Muscle layer of colon (tissue), 2 donors: ENCODE data around the gene PDCD4.

ENCODE experiments used
- H3K27ac ChIP-seq: one replicate; pipeline ENCODE4 v1.7.0; 2013; ENCODE audit warnings: low read depth, mild to moderate bottlenecking, low read length, moderate library complexity
- H3K27me3 ChIP-seq, 2 donors: one replicate each; pipeline ENCODE4 v1.7.0; 2013; ENCODE audit warnings: low read length in 2 of 2, mild to moderate bottlenecking in 2 of 2; ENCODE audit not compliant: insufficient read depth in 2 of 2, control insufficient read depth in 1 of 2
- H3K36me3 ChIP-seq: one replicate; pipeline ENCODE4 v1.7.0; 2013; ENCODE audit warnings: mild to moderate bottlenecking, low read length; ENCODE audit not compliant: insufficient read depth
- H3K4me1 ChIP-seq: one replicate; pipeline ENCODE4 v1.7.0; 2013; ENCODE audit warnings: mild to moderate bottlenecking, low read length; ENCODE audit not compliant: insufficient read depth
- H3K4me3 ChIP-seq, 2 donors: one replicate each; pipeline ENCODE4 v1.7.0; 2013; ENCODE audit warnings: low read length in 2 of 2, low read depth in 1 of 2, mild to moderate bottlenecking in 1 of 2, moderate library complexity in 1 of 2
- H3K9ac ChIP-seq: one replicate; pipeline ENCODE4 v1.7.0; 2013; ENCODE audit warnings: low read length
- H3K9me3 ChIP-seq: one replicate; pipeline ENCODE4 v1.7.0; 2013; ENCODE audit warnings: mild to moderate bottlenecking, low read length
- donor health status: abdominal sarcoma.
- donor health status: Adenocarcinoma of cecum.

PDCD4 gene

DNA sequence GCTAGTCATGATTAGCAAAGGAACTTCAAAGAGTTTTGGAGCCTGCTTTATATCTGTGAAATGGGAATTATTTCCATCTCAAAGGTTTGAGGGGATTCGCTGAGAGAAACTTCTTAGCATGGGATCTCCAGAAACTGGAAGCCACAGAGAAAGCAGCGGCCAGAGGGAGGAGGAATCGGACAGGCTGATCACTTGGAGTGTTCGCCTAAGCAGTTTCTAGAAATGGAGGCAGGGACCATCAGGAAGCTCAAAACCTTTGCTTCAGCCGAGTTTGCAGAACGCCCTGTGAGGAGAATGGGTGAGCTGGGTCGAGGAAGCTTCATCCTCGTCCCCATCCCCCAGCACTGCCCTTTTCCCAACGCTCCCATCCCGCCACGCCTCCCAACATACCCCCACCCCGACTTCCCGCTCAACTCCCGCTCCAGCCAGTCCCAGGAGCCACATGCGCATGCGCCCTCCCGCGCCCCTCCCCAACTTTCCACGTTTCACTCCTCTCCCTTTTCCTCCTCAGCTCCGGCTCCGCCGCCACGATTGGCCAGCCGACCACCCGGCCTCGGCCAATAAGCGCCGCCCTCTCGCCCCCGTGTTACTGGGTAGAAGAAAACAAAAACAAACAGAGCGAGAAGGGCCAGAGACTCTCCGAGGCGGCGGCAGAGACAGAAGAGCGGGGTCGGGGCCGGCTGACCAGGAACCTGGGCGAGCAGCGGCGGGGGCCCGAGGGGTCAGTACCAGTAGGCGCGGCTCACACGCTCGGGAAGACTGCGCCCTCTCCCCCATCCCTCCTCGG, at the start of gene PDCD4:
TSS of gene PDCD4 (plus strand) at position 631 of the 787 bp plus-strand sequence. CDS start 4,100 bp downstream, outside the sequence.
- H3K9me3 ChIP-seq: no peaks in the 10 kb centered on the region
- no peaks in the 10 kb centered on the region for H3K36me3 ChIP-seq
- peaks cover 12% of the 10 kb centered on the region for H3K4me1 ChIP-seq
- H3K4me3 ChIP-seq: peak within 1 kb of the TSS; percentile 49 to 93
- peak within 1 kb of the TSS; percentile 72 for H3K9ac ChIP-seq
- peak within 1 kb of the TSS; percentile 99 for H3K27ac ChIP-seq
- H3K27me3 ChIP-seq: no peaks in the 10 kb centered on the region

DNA sequence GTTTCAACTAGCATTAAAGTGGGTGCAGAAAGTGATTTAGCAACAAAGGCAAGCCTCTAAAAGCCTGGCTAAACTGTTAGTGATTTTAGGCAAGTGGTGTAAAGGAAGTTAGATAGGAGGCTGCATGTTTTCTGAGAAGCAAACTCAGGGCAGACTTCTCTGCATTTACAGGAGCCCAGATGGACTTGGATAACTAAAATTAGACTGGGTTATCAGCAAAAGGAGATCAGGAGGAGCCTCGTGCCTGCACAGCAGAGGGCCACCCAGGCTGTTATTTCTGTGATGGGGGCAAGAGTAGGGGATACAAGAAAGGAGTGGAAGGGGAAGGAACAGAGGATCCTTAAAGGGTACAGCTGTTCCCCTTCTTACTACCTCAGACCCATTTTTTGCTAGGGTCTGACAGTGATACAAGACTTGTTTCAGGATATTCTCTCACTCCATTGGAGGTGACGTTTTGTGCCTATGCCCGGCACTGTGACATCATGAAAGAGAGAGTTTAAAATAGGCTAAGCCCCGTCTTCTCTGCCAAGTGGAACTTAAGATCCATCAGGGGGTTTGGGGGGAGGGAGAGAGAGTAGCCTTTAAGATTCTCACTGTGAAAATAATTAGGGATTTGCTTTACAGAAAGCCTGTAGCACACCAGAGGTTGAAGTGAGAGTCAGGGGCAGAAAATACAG, 49.6 kb upstream of the PDCD4 start:
- Histone ChIP-seq H3K9ac (peak overlapping the region; percentile 22), H3K4me3 (no peak overlapping the region), H3K4me1 (peaks cover 95% of the 10 kb centered on the region), H3K9me3 (no peaks in the 10 kb centered on the region), H3K36me3 (no peaks in the 10 kb centered on the region), H3K27ac (peak overlapping the region; percentile 87), H3K27me3 (no peaks in the 10 kb centered on the region)

DNA sequence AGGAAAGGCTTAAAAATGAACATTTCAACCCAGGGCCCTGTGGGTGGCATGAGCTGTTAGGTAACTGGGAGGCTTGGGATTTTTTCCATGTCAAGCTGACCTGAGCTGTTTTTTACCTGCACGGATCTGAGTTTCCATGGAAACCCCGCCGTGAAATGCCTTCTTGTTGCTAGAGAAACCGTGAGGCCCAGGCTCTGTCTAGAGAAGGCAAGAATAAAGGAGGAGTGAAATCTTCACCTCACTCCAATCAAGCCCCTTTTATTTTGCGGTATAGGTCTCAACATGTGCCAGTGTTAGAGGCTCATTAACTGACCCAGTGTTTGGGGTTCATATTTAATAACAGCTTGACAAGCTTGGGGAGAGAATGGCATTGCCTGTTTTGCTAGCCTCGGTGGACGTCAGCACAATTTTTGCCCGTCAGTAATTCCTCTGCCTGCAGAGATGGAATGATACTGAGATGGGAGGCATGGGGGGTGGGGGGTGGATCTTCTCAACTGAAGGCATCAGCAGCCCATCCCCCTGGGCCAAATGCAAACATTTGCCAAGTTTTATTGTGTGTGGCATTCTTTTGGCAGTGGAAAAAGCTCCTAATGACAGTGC, 48.9 kb upstream of the PDCD4 start:
- Histone ChIP-seq H3K9ac (peak overlapping the region; percentile 22), H3K4me3 (no peak overlapping the region), H3K4me1 (peaks cover 95% of the 10 kb centered on the region)

DNA sequence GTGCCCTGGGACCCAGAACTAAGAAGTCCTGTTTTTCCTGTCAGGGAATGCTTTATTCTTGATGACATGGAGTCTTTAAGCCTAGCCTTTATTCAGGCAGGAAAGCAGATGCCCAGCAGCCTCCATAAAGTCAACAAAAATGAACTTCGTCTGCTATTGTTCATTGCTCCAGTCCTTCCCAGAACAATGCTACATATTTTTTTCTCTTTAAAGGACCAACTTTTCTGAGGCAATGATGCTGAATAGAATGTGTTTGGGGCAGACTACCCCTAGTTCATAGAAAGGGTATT, 47.6 kb upstream of the PDCD4 start:
- H3K4me1 ChIP-seq: peaks cover 99% of the 10 kb centered on the region
- no peak overlapping the region for H3K4me3 ChIP-seq
- H3K27me3 ChIP-seq: no peaks in the 10 kb centered on the region
- H3K27ac ChIP-seq: peak overlapping the region; percentile 40
- no peaks in the 10 kb centered on the region for H3K9me3 ChIP-seq
- H3K9ac ChIP-seq: no peak overlapping the region
- no peaks in the 10 kb centered on the region for H3K36me3 ChIP-seq

More for the DNA sequence above, 48.9 kb upstream of the PDCD4 start:
- Histone ChIP-seq H3K36me3 (no peaks in the 10 kb centered on the region), H3K27me3 (no peaks in the 10 kb centered on the region), H3K9me3 (no peaks in the 10 kb centered on the region), H3K27ac (peak overlapping the region; percentile 87)

DNA sequence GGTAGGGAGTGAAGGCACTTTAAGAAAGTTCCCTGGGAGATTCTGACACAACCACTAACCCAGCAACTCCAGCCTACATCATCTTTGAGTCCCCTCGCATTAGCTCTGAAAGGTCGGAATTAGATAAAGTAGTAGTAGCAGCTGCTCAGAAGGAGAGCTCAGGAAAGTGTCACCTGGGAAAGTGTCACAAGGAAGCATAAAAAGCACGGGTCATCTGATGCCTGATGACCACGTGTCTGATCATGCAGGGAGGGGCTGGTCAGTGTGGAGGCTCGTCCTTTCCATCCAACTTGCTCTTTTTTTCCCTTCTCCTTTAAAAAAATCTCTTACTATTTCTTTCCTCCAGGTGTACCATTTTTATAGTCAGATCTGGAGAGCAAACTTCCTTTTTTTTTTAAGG, 47.1 kb upstream of the PDCD4 start:
- Histone ChIP-seq H3K27me3 (no peaks in the 10 kb centered on the region), H3K4me3 (no peak overlapping the region), H3K9me3 (no peaks in the 10 kb centered on the region), H3K4me1 (peaks cover 99% of the 10 kb centered on the region), H3K27ac (peak overlapping the region; percentile 52), H3K36me3 (no peaks in the 10 kb centered on the region), H3K9ac (no peak overlapping the region)

DNA sequence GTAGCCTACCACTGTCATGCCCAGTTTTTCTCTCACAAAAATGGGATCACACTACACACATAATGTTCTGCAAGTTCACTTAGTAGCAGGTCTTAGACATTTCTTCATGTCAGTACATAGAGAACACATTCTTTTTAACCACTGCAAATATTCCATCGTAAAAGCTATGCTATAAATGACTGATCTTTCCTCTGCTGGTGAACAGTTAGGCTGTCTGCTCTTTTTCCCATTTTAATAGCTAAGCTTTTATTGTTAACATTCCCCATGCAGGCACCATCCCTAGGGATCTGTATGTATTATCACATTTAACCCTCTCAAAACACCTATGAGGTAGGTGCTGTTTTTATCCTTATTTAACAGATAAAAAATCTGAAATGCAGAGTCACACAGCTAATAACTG, 46.2 kb upstream of the PDCD4 start:
- Histone ChIP-seq H3K27me3 (no peaks in the 10 kb centered on the region), H3K36me3 (no peaks in the 10 kb centered on the region), H3K9ac (no peak overlapping the region), H3K9me3 (no peaks in the 10 kb centered on the region), H3K27ac (peak overlapping the region; percentile 52), H3K4me3 (peak overlapping the region in 1 of 2 donors; percentile 8), H3K4me1 (peaks cover 94% of the 10 kb centered on the region)

DNA sequence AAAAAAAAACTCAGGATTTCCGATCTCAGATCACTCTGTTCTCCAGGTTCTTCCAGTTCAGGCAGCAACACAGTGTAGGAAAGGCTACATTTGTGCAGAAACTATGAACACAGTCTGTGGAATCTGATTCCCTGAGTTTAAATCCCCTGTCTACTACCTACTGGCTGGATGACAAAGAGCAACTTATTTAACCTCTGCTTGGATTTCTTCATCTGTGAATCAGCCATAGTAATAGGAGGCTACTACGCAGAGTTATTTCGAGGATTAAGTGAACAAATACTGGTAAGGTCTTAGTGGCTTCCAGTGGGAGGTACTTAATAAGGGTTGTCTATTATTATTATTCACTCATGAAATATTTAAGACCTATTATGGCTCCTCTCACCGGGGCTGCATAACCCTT, 44.3 kb upstream of the PDCD4 start:
- Histone ChIP-seq H3K9me3 (no peaks in the 10 kb centered on the region), H3K4me3 (no peak overlapping the region), H3K27me3 (no peaks in the 10 kb centered on the region), H3K27ac (peak overlapping the region; percentile 82), H3K4me1 (peaks cover 75% of the 10 kb centered on the region), H3K36me3 (no peaks in the 10 kb centered on the region), H3K9ac (no peak overlapping the region)

DNA sequence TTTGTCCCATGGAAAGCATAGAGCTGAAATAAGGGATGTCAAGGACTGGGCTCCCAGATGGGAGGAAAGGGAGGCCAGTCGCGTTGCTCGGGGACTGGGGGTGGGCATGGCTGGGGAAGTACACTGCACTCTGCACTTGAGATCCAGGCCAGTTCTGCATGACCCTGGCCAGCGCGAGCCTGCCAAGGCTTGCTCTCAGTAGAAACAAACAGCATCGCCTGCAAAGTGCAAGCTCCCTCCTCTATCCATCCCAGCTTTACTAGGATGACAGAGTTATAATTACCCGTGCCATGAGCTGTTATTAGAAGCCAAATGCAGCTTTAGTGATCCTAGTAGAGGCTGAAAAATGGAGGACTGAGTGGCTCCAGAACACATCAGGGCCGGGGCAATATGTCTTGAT, 43.9 kb upstream of the PDCD4 start:
- H3K36me3 ChIP-seq: no peaks in the 10 kb centered on the region
- peak overlapping the region; percentile 82 for H3K27ac ChIP-seq
- H3K9ac ChIP-seq: peak overlapping the region; percentile 29
- no peaks in the 10 kb centered on the region for H3K27me3 ChIP-seq
- peaks cover 70% of the 10 kb centered on the region for H3K4me1 ChIP-seq
- no peaks in the 10 kb centered on the region for H3K9me3 ChIP-seq
- H3K4me3 ChIP-seq: no peak overlapping the region

DNA sequence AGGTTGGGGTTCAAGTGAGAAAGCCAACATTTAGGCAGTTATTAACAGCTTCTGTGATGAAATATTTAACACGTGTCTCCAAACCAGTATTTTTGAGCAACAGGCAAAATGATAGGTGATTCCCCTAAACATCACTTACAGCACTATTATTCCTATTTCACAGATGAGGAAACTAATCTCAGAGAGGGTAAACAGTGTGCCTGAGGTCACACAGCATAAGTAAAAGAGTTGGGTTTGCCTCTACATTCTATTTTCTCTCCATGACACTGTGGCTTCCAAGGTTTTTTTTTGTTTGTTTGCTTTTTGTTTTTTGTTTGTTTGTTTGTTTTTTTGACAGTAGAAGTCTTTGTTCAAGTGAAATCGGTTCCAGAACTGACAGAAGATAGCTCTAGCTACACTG, 43.2 kb upstream of the PDCD4 start:
- Histone ChIP-seq H3K27me3 (no peaks in the 10 kb centered on the region), H3K9me3 (no peaks in the 10 kb centered on the region), H3K36me3 (no peaks in the 10 kb centered on the region), H3K4me1 (peaks cover 66% of the 10 kb centered on the region), H3K9ac (peak overlapping the region; percentile 29), H3K4me3 (no peak overlapping the region), H3K27ac (peak overlapping the region; percentile 82)

DNA sequence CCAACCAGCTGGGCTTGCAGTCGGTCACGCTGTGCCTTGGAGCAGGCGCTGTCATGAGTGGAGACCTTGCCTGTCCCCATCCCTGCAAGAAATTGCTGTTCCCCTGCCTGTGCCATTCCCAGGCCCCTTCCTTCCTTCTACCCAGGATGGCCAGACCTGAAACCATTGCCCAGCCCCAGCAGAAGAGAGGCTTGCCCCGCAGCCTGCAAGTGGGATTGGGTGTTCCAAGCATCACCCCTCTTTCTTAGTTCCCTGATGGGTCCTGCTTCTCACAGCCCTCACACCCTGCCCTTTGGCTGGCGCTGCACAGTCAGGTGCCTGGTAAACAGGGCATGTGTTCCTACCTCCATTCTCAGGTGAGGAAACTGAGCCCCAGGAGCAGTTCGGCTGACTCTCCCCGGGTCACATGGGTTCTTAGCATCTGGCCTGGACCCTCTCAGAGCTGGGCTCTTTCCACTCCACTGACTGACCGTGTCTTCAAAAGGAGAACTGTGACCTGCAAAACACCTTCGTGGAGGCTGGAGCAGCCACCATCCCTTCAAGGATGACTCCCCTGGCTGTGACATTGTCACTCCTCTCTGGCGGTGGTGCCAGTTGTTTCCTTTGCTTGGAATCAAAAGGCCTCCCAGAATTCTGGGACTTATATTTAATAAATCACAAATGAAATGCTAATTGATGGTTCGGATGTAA, 41.9 kb upstream of the PDCD4 start:
- H3K27ac ChIP-seq: no peak overlapping the region

DNA sequence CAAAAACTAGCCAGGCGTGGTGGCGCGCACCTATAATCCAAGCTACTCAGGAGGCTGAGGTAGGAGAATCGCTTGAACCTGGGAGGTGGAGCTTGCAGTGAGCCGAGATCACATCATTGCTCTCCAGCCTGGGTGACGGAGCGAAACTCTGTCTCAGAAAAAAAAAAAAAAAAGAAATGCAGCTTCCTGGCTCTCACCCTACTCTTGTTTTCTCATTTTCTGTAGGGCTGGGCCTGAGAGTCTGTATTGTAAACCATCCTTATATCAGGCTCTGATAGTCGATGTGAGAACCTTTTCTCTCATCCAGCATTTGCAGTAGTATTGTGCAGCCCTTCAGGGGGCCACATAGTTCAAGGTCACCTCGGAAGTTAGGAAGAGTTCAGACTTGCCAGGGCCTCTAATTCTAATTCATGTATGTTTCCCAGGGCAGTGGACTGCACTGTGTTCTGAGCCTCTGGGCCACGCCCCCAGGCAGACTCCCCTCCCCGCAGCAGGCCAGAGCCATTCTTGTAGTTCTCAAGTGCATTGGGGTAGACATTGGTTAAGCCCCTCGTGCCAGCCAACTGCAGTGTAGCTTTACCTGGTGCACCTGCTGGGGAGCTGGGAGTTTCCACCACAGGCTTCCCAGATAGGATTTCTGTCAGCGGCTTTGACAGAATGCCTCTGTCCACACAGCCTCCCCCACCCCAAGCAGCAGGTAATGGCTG, 38.3 kb upstream of the PDCD4 start:
- H3K9me3 ChIP-seq: no peaks in the 10 kb centered on the region
- H3K4me1 ChIP-seq: peaks cover 61% of the 10 kb centered on the region
- no peak overlapping the region for H3K27ac ChIP-seq
- H3K9ac ChIP-seq: no peak overlapping the region
- H3K36me3 ChIP-seq: no peaks in the 10 kb centered on the region
- no peak overlapping the region for H3K4me3 ChIP-seq
- H3K27me3 ChIP-seq: no peaks in the 10 kb centered on the region

More for the DNA sequence above, 41.9 kb upstream of the PDCD4 start:
- H3K4me1 ChIP-seq: peaks cover 64% of the 10 kb centered on the region
- no peaks in the 10 kb centered on the region for H3K27me3 ChIP-seq
- no peaks in the 10 kb centered on the region for H3K9me3 ChIP-seq
- H3K4me3 ChIP-seq: no peak overlapping the region
- H3K36me3 ChIP-seq: no peaks in the 10 kb centered on the region
- H3K9ac ChIP-seq: no peak overlapping the region
